ENCODE measurements around the gene XPO5.
"Not testable (repeated sequence)": the region's sequence is repeated elsewhere in the genome, so short reads cannot be mapped to it uniquely, and the experiment has no call there.

Gene XPO5

GRCh38 chr6:43570876-43571441 lies 4.9 kb downstream of the XPO5 start:
- H3K4me3 ChIP-seq (ENCODE audit: low read depth, low read length) = no peak overlapping the region
- no peak for DNase-seq (ENCODE audit: low read depth)
- TF ChIP-seq CTCF (IDR thresholded peaks at IDR 0.05; ENCODE audit: low read depth, low read length, missing control alignments) = no peak

DNA sequence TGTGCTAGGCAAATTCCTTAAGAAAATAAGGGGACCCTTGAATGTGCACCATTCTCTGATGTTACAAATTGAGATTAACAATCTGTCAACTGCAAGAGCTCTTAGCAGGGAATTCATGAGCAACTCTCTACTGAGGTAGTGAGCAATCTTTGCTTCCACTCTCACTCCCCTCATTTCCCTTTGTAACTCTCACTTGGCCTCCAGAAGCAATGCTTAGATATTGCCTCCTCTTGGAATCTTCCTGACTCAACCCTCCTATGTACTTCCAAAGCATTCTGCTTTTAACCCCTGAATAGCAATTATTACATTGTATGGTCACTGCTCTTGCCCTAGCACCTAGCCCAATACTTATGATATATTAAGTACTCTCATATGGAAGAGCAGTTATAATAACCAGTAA lies 16.5 kb downstream of the XPO5 start:
- no peak for TF ChIP-seq CTCF (IDR thresholded peaks at IDR 0.05; ENCODE audit: low read depth, low read length, missing control alignments)
- H3K4me3 ChIP-seq (ENCODE audit: low read depth, low read length) = no peak overlapping the region
- no peak for DNase-seq (ENCODE audit: low read depth)

DNA sequence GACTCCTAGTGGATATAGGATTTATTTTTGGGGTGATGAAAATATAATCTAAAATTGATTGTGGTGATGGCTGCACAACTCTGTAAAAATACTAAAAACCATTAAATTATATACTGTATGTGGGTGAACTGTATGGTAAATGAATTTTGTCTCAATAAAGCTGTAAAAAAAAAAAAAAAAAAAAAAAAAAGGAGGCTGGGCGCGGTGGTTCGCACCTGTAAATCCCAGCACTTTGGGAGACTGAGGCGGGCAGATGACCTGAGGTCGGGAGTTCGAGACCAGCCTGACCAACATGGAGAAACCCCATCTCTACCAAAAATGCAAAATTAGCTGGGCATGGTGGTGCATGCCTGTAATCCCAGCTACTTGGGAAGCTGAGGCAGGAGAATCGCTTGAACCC lies 18.2 kb downstream of the XPO5 start:
- not testable (repeated sequence) for H3K4me3 ChIP-seq (ENCODE audit: low read depth, low read length); DNase-seq (ENCODE audit: low read depth)

- TF ChIP-seq CTCF (IDR thresholded peaks at IDR 0.05; ENCODE audit: low read depth, low read length, missing control alignments) = no peak
- DNase-seq (ENCODE audit: low read depth) = no peak
- H3K4me3 ChIP-seq (ENCODE audit: low read depth, low read length) = no peak overlapping the region
Observed at GRCh38 chr6:43547222-43547621, 28.6 kb downstream of the XPO5 start.

DNA sequence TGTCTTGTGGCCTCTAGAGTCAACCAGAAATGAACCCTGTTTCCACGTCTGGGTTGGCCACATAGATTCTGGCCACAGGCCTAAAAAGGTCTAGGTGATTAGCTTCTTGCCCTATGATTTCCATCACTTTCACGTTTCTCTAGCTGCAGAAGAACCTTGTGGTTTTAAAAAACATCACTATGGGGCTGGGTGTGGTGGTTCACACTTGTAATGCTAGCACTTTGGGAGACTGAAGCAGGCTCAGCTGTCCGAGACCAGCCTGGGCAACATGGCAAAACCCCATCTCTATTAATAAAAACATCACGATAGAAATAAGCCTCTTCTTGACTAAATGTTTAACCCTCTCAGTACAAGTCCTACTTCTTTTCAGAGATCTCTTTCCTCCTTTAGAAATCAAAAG lies 31.4 kb downstream of the XPO5 start:
- DNase-seq (ENCODE audit: low read depth) = no peak
- no peak overlapping the region for H3K4me3 ChIP-seq (ENCODE audit: low read depth, low read length)
- TF ChIP-seq CTCF (IDR thresholded peaks at IDR 0.05; ENCODE audit: low read depth, low read length, missing control alignments) = no peak

GRCh38 chr6:43541774-43542471 lies 33.9 kb downstream of the XPO5 start:
- TF ChIP-seq CTCF (IDR thresholded peaks at IDR 0.05; ENCODE audit: low read depth, low read length, missing control alignments) = no peak
- no peak overlapping the region for H3K4me3 ChIP-seq (ENCODE audit: low read depth, low read length)
- no peak for DNase-seq (ENCODE audit: low read depth)

GRCh38 chr6:43540507-43540906 lies 35.3 kb downstream of the XPO5 start:
- no peak for DNase-seq (ENCODE audit: low read depth)
- no peak for TF ChIP-seq CTCF (IDR thresholded peaks at IDR 0.05; ENCODE audit: low read depth, low read length, missing control alignments)
- H3K4me3 ChIP-seq (ENCODE audit: low read depth, low read length) = no peak overlapping the region

GRCh38 chr6:43539409-43539808 lies 36.4 kb downstream of the XPO5 start:
- not testable (repeated sequence) for H3K4me3 ChIP-seq (ENCODE audit: low read depth, low read length); DNase-seq (ENCODE audit: low read depth)

DNA sequence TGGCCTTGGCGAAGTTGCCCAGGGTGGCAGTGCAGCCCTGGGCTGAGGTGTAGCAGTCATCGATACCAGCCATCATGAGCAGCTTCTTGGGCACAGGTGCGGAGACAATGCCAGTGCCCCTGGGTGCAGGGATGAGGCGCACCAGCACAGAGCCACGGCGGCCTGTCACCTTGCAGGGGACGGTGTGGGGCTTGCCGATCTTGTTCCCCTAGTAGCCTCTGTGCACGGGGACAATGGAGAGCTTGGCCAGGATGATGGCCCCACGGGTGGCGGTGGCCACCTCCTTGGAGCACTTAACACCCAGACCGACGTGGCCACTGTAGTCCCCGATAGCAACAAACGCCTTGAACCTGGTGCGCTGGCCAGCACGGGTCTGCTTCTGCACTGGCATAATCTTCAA lies 36.9 kb downstream of the XPO5 start:
- not testable (repeated sequence) for H3K4me3 ChIP-seq (ENCODE audit: low read depth, low read length); DNase-seq (ENCODE audit: low read depth)

Measured in GM12864 (cell line).